Dedifferentiated amniotic fluid mesenchymal stem cell (primary cell): ENCODE measurements around the gene A3GALT2.
"Not testable (repeated sequence)": the region's sequence is repeated elsewhere in the genome, so short reads cannot be mapped to it uniquely, and the experiment has no call there.

ENCODE experiments used
- DNase-seq: peaks from one replicate; pipeline ENCODE4 v3.0.0-alpha.2; 2016; ENCODE audit errors: extremely low spot score

The A3GALT2 gene

DNA sequence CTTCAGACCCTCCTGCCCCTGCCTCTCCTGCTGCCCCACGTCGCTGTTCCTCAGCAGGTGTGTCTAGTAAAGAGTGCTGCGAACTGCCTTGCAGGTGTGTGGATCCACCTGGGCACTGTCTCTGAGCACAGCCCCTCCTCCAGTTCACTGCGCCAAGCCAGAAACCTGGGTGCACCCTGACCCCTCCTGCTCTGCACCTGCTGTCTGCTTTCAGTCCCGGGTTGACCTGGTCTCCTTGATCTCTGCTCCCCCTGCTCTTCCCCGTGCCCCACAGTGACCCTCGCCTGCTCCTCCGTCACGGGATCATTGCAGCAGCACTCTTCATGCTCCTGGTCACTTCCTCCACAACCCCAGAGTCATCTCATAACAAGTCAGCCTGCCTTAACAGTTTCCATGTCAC, 6.5 kb downstream of the A3GALT2 start:
- no peak for DNase-seq

DNA sequence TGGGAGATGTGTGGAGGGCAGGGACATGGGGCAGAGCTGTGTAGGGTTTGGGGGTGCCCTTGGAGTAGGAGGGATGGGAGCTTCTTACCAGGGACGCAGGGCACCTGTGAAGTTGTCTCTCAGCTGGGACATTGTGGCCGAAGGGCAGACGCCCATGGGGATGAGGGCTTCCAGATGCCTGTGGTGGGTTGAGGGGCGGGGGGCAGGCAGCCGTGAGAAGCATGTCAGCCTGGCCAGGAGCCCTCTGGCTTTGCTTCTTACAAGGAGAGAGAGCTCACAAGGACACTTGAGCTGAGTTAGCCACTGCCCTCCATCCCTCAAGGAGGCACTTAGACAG, 8.5 kb downstream of the A3GALT2 start:
- no peak for DNase-seq

DNA sequence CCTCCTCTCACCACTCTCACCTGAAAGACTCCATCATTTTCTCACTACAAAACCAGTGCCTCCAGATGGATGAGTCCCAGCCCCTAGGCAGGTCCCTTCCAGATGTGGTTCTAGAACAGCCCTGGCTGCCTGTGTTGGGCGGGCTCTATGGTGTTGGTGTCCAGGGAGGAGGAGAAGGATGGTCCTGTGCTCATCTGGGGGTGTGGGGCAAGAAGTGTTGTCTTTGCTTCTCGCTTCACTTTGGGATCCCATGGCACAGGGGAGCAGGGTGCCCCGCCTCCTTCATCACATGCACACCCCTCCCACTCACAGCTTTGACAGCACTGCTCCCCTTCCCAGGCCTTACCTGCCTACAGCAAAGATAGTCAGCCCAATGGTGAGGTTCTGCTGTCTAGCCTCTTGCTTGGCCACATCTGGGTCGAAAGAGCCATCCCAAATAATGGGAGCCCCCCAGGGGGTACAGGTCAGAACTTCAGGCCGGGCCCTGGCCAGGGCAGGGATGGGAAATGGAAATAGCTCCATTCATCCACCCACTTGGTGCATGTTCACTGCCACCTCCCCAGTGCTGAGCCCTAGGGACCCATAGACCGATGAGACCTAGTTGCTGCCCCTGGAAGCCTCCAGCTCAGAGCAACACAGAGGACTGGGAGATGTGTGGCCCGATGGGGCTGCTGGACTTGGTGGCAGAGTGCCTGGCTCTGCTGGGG, 9.0 kb downstream of the A3GALT2 start:
- no peak for DNase-seq

- DNase-seq: no peak
These were observed 10.2 kb downstream of the A3GALT2 start for GRCh38 chr1:33310702-33311101.

DNA sequence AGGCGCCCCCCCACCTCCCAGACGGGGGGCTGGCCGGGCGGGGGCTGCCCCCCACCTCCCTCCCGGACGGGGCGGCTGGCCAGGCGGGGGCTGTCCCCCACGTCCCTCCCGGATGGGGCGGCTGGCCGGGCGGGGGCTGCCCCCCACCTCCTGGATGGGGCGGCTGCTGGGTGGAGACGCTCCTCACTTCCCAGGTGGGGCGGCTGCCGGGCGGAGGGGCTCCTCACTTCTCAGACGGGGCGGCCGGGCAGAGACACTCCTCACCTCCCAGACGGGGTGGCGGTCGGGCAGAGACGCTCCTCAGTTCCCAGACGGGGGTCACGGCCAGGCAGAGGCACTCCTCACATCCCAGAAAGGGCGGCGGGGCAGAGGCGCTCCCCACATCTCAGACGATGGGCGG, 11.5 kb downstream of the A3GALT2 start:
- not testable (repeated sequence) for DNase-seq

DNA sequence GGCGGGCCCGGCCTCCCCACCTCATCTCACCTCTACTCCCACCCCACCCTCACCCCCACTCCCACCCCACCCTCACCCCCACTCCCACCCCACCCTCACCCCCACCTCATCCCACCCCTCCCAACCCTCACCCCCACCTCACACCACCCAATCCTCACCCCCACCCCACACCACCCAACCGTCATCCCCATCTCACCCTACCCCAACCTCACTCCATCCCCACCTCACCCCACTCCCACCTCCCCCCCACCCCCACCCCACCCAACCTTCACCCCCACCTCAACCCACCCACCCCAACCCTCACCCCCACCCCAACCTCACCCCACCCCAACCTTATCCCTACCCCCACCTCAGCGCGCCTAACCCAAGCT, 13.4 kb downstream of the A3GALT2 start:
- DNase-seq: no peak

- no peak for DNase-seq
These were observed 14.0 kb downstream of the A3GALT2 start for GRCh38 chr1:33306653-33307493.

- no peak for DNase-seq
These were observed 14.9 kb downstream of the A3GALT2 start for GRCh38 chr1:33305816-33306652.

DNA sequence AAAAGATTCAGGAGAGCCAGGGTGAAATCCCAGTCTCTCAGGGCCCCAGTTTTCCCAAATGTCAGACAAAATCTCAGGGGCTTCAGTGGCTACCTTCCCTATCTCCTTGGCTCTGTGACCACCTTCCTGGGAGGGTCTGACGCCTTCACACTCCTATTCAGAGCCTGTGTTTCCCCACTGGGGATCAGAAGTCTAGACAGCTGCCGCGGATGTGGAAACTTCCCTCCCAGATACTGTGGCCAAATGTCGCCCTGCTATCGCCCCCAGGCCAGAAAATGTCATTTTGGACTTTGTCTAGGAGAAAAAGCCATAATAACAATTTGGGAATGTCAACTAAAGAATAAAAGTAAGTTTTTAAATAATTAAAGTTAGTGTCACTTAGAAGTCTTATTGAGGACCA, 15.9 kb downstream of the A3GALT2 start:
- no peak for DNase-seq

- no peak for DNase-seq
These were observed 18.6 kb downstream of the A3GALT2 start for GRCh38 chr1:33302325-33302724.

DNA sequence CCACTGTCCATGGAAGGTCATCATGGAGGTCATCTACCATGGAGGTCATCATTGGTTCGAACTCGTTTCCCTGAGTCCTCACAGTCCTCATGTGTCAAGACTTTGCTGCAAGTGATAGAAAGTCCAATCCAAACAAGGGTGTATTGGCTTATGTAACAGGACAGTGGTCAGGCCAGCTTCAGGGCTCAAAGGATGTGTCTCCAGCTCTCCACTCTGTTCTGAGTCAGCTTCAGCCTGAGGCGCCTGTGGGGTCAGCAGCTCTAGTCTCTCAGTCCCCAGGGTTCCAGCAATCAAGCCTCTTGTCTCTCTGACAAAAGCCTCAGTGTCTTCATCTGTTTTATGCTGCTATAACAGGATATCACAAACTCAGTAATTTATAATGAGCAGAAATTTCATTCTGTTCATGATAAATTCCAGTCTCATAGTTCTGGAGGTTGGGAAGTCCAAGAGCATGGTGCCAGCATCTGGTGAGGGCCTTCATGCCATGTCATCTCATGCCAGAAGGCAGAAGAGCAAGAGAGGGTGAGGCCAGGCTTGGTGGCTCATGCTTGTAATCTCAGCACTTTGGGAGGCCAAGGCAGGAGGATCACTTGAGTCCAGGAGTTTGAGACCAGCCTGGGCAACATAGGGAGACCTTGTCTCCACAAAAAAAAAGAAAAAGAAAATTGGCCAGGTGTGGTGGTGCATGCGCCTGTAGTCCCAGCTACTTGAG, 19.5 kb downstream of the A3GALT2 start:
- no peak for DNase-seq

GRCh38 chr1:33300673-33301072, 20.2 kb downstream of the A3GALT2 start:
- DNase-seq: peak; percentile 84

GRCh38 chr1:33299461-33300155, 21.3 kb downstream of the A3GALT2 start:
- no peak for DNase-seq

DNA sequence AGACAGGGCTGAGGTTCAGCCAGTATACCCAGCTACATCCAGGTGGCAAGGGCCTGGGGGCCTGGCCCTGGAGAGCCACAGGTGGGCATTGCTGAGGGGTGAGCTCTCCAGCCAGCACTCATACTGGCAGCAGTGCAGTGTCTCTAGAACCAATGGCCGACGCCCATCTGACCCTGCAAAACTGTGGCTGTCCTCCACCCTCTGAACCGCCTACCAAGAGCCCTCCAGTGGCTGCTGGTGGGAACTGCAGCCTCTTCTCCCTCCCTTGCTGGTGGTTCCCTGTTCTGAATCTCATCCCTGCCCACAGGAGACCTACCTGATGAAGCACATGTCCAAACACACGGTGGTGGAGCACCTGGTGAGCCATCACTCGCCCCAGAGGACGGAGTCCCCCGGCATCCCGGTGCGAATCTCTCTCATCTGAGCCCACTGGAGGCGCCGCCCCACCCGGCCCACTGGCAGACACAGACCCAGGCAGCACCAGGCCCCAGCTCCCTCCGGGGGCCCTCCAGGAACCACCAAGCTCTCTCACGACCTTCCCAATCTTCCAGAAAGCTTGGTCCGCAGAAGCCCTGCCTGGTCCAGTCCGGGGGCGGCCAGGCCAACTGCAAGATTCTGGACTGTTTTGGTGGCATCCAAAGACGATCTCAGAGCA, 22.1 kb downstream of the A3GALT2 start:
- peak; percentile 44 for DNase-seq

GRCh38 chr1:33297911-33298622, 22.8 kb downstream of the A3GALT2 start:
- DNase-seq: no peak

DNA sequence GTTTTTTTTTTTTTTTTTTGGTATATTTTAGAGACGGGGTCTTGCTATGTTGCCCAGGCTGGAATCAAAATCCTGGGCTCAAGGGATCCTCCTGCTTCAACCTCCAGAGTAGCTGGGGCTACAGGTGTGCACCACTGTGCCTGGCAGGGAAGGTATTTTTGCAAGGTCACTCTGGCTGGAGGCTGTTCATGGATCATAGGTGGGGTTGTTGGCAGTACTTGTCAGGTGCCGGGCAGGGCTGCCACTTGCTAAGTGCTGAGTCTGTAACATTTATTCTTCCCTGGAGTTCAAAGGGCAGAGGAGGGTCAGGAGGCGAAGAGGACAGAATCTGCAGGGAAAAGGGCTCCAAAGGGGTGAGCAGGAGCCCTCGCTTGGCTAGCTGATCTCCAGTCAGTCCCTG, 24.1 kb downstream of the A3GALT2 start:
- DNase-seq: no peak

GRCh38 chr1:33296082-33296458, 24.8 kb downstream of the A3GALT2 start:
- no peak for DNase-seq

DNA sequence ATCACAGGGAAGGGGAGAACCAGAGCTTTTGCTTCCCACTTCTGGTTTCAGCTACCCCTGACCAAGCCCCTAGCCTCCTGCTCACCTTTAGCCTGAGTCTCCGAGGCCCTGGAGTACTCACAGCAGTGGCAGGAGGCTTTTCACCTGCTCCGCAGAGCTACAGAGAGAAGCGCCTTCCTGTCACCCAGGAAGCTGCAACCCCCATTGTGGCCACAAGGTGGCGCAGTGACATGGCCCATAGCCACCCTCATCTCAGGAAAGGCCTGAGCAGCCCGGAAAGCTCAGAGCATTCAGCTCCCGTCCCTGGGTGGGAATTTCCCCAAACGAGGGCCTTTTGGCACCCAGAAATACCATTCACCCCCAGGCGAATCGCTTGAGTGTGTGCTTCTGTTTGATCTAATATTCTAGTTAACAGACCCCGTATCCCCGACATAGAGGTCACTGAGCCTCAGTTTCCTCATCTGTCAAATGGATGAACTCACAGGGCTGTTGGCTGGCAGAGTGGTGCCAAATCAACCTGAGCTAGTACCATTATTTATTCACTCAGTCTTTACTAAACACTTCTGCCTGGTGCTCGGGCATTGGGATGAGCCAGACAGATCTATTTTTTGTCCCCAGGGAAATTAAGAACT, 25.3 kb downstream of the A3GALT2 start:
- peak; percentile 75 for DNase-seq

GRCh38 chr1:33295023-33295422, 25.9 kb downstream of the A3GALT2 start:
- no peak for DNase-seq
